ENCODE measurements around the gene NFIC.

GRCh38 chr19:3383121-3383722, 16.8 kb downstream of the NFIC start:
- TF ChIP-seq CTCF (IDR thresholded peaks at IDR 0.05; ENCODE audit: insufficient read depth, low read depth, low read length) = no peak
- TF ChIP-seq EZH2 (IDR thresholded peaks at IDR 0.05; ENCODE audit: insufficient read depth, low read length) = no peak

Data from astrocyte (in vitro differentiated cells and primary cell).